Naive thymus-derived CD4-positive, alpha-beta T cell (primary cell): ENCODE measurements around the gene WRAP53. TPM values are rescaled to one million over a fixed set of nuclear protein-coding genes. Genes with fewer than 3 reads are reported as not detected.

Source experiments
- ATAC-seq: fragments of 150-1000 bp; cut with Tn5 transposase; 2 replicates; pipeline ENCODE4 v1.10.0; 2021; ENCODE audit warnings: mild to moderate bottlenecking, moderate library complexity
- CTCF ChIA-PET: fragments of 350-600 bp; sonication (Branson Sonifier 250); formaldehyde crosslinking; loops from one replicate; lab custom pipeline; 2021; ENCODE audit warnings: antibody characterized with exemption; lab: Charles Lee
- POLR2A ChIA-PET: fragments of 350-600 bp; sonication (Branson Sonifier 250); formaldehyde crosslinking; loops from one replicate; lab custom pipeline; 2021; ENCODE audit warnings: antibody characterized with exemption, inconsistent platforms; lab: Charles Lee
- DNase-seq, 9 donors: peaks; one replicate each; pipeline versions ENCODE4 v3.0.0 to v3.0.0-alpha.2; 2020 to 2022; ENCODE audit warnings: mixed read lengths in 1 of 9
- H3K27ac ChIP-seq: one replicate; pipeline ENCODE4 v1.7.0; 2013; ENCODE audit warnings: mild to moderate bottlenecking, low read depth, low read length, moderate library complexity
- H3K27me3 ChIP-seq, 2 donors: one replicate each; pipeline ENCODE4 v1.7.0; 2013; ENCODE audit warnings: low read length in 2 of 2, mild to moderate bottlenecking in 2 of 2, moderate library complexity in 2 of 2; ENCODE audit not compliant: control insufficient read depth in 2 of 2, insufficient read depth in 2 of 2
- H3K36me3 ChIP-seq, 3 experiments: 1 replicate in 2 of 3; 2 replicates in 1 of 3; pipeline ENCODE4 v1.7.0; 2013; ENCODE audit warnings: low read length in 3 of 3, mild to moderate bottlenecking in 3 of 3, moderate library complexity in 1 of 3; ENCODE audit not compliant: insufficient read depth in 3 of 3, control insufficient read depth in 2 of 3
- H3K4me1 ChIP-seq, 2 donors: one replicate each; pipeline ENCODE4 v1.7.0; 2013; ENCODE audit warnings: low read length in 2 of 2, mild to moderate bottlenecking in 2 of 2, moderate library complexity in 1 of 2; ENCODE audit not compliant: control insufficient read depth in 2 of 2, insufficient read depth in 2 of 2
- H3K4me3 ChIP-seq: 2 replicates; pipeline ENCODE4 v1.7.0; 2013; ENCODE audit warnings: mild to moderate bottlenecking, low read length
- H3K9me3 ChIP-seq, 3 experiments: 1 replicate in 2 of 3; 2 replicates in 1 of 3; pipeline ENCODE4 v1.7.0; 2013; ENCODE audit warnings: low read length in 3 of 3; ENCODE audit not compliant: control insufficient read depth in 2 of 3
- H3K27ac Mint-ChIP-seq, 9 donors: one replicate each; pipeline ENCODE4 v1.8.0; 2020 to 2022; ENCODE audit warnings: mixed read lengths in 9 of 9, mild to moderate bottlenecking in 8 of 9, moderate library complexity in 5 of 9, inconsistent platforms in 2 of 9
- H3K27me3 Mint-ChIP-seq, 5 donors: one replicate each; pipeline ENCODE4 v1.8.0; 2021 to 2022; ENCODE audit warnings: mixed read lengths in 5 of 5, mild to moderate bottlenecking in 1 of 5
- H3K36me3 Mint-ChIP-seq, 5 donors: one replicate each; pipeline ENCODE4 v1.8.0; 2020 to 2022; ENCODE audit warnings: mixed read lengths in 5 of 5, mild to moderate bottlenecking in 3 of 5, inconsistent platforms in 1 of 5
- H3K4me1 Mint-ChIP-seq, 7 donors: one replicate each; pipeline ENCODE4 v1.8.0; 2020 to 2022; ENCODE audit warnings: mixed read lengths in 7 of 7, mild to moderate bottlenecking in 3 of 7, inconsistent platforms in 1 of 7
- H3K4me3 Mint-ChIP-seq, 10 donors: one replicate each; pipeline ENCODE4 v1.8.0; 2020 to 2022; ENCODE audit warnings: mild to moderate bottlenecking in 10 of 10, mixed read lengths in 10 of 10, moderate library complexity in 6 of 10, inconsistent platforms in 2 of 10
- H3K9me3 Mint-ChIP-seq, 11 donors: one replicate each; pipeline ENCODE4 v1.8.0; 2020 to 2022; ENCODE audit warnings: mixed read lengths in 11 of 11, mild to moderate bottlenecking in 4 of 11, inconsistent platforms in 1 of 11, moderate library complexity in 1 of 11
- intact Hi-C, 2 donors: fragments of 100-400 bp; cut with micrococcal nuclease; formaldehyde crosslinking; loops; one replicate each; pipeline ENCODE4 v1.15.1; 2023
- polyA plus RNA-seq, 2 donors: library from polyadenylated mRNA; unstranded; fragments of 300-500 nt; fragmentation: Illumina TruSeq; gene quantifications; one replicate each; pipeline ENCODE4 v1.2.3, GENCODE V29; 2021
- total RNA-seq, 6 experiments: library from RNA in 5 of 6; stranded (reverse) in 5 of 6; gene quantifications; 1 replicate in 5 of 6; 2 replicates in 1 of 6; pipeline ENCODE4 v1.2.3 and lab custom pipeline; 2021 to 2026

The WRAP53 gene
- total and polyA plus RNA-seq, 7 experiments from 2014 or later, result 6.7 to 21.1 (median 9.6) TPM

- Mint-ChIP-seq H3K27ac (peak within 1 kb of the TSS; percentile 99 to 100 (median 100)), H3K36me3 (peaks cover 0 to 24% (median 6%) of the 10 kb centered on the region in 5 donors), H3K4me3 (peak within 1 kb of the TSS; percentile 95 to 99 (median 97)), H3K4me1 (peaks cover 30 to 53% (median 46%) of the 10 kb centered on the region in 7 donors), H3K27me3 (no peaks in the 10 kb centered on the region), H3K9me3 (peaks cover 0 to 9% (median 0%) of the 10 kb centered on the region in 11 donors)
- Histone ChIP-seq H3K4me3 (peak within 1 kb of the TSS; percentile 96), H3K9me3 (no peaks in the 10 kb centered on the region), H3K27ac (peak within 1 kb of the TSS; percentile 96), H3K36me3 (peaks cover 0 to 11% (median 0%) of the 10 kb centered on the region in 3 experiments), H3K27me3 (no peaks in the 10 kb centered on the region), H3K4me1 (peaks cover 28 to 31% of the 10 kb centered on the region in 2 donors)
- CTCF ChIA-PET, result interaction anchor here (0.6 to 3.4 kb wide), 30 partner anchors 8 to 467 kb away, joined by 3 to 25 read pairs (median 5); partner anchors contain the start of genes ATP1B2, EFNB3, FXR2 and MPDU1
- peak; percentile 63 to 93 (median 88) for DNase-seq
- POLR2A ChIA-PET, result interaction anchor here (0.5 to 6.5 kb wide), 64 partner anchors 13 to 1213 kb away, joined by 3 to 101 read pairs (median 5); partner anchors contain the start of genes ACADVL, ACAP1, ATP1B2 and C17orf100
- peak; percentile 66 for ATAC-seq
- intact Hi-C loops, result loop anchor here (1.0 to 10.0 kb wide), 21 partner anchors 36 to 1035 kb away; partner anchors contain the start of genes ATP1B2 (in 2 of the 2), CTC1 (in 2 of the 2), PFAS (in 2 of the 2) and PHF23 (in 2 of the 2)
Measured at GRCh38 chr17:7687072-7687907, 987 bp upstream of the WRAP53 start, which contains the start of gene TP53. Gene TP53, minus strand, starts transcription at chr17:7687490. Its CDS starts 10,896 bp downstream, at chr17:7676594.

GRCh38 chr17:7688808-7689316, 585 bp downstream of the WRAP53 start:
- DNase-seq, result no peak
- intact Hi-C loops, result loop anchor here (1.0 to 10.0 kb wide), 24 partner anchors 28 to 1037 kb away; partner anchors contain the start of genes CTC1 (in 2 of the 2), NAA38 (in 2 of the 2), PFAS (in 2 of the 2) and SAT2 (in 2 of the 2)

GRCh38 chr17:7695586-7695985, 7.3 kb downstream of the WRAP53 start:
- Mint-ChIP-seq H3K9me3 (peaks cover 0 to 4% (median 0%) of the 10 kb centered on the region in 11 donors), H3K27me3 (peaks cover 0 to 2% (median 0%) of the 10 kb centered on the region in 5 donors), H3K4me3 (no peak overlapping the region), H3K4me1 (peaks cover 0 to 6% (median 0%) of the 10 kb centered on the region in 7 donors), H3K36me3 (peaks cover 8 to 39% (median 36%) of the 10 kb centered on the region in 5 donors), H3K27ac (no peak overlapping the region)
- DNase-seq, result no peak
- Histone ChIP-seq H3K4me3 (no peak overlapping the region), H3K9me3 (no peaks in the 10 kb centered on the region), H3K36me3 (peaks cover 0 to 17% (median 0%) of the 10 kb centered on the region in 3 experiments), H3K27ac (no peak overlapping the region), H3K27me3 (no peaks in the 10 kb centered on the region), H3K4me1 (no peaks in the 10 kb centered on the region)
- no peak for ATAC-seq
- ChIA-PET POLR2A (no interaction called here), CTCF (no interaction called here)
- intact Hi-C loops, result no loop called here

More at GRCh38 chr17:7688808-7689316, 585 bp downstream of the WRAP53 start:
- no peaks in the 10 kb centered on the region for H3K9me3 ChIP-seq
- peaks cover 0 to 15% (median 0%) of the 10 kb centered on the region in 3 experiments for H3K36me3 ChIP-seq
- peak overlapping the region; percentile 15 to 100 (median 100) for H3K27ac Mint-ChIP-seq
- H3K36me3 Mint-ChIP-seq, result peaks cover 3 to 28% (median 14%) of the 10 kb centered on the region in 5 donors
- ChIA-PET POLR2A (interaction anchor here (0.7 to 6.5 kb wide), 12 partner anchors 15 to 285 kb away, joined by 3 to 101 read pairs (median 50); partner anchors contain the start of genes ATP1B2, FXR2, MPDU1 and POLR2A), CTCF (interaction anchor here (0.6 to 3.4 kb wide), 9 partner anchors 12 to 254 kb away, joined by 3 to 25 read pairs (median 8); partner anchors contain the start of genes SAT2 and SOX15)
- H3K4me1 Mint-ChIP-seq, result peaks cover 30 to 45% (median 37%) of the 10 kb centered on the region in 7 donors
- no peak for ATAC-seq
- H3K4me1 ChIP-seq, result peaks cover 27 to 28% of the 10 kb centered on the region in 2 donors
- peak overlapping the region; percentile 71 for H3K27ac ChIP-seq
- peaks cover 0 to 9% (median 0%) of the 10 kb centered on the region in 11 donors for H3K9me3 Mint-ChIP-seq
- H3K27me3 Mint-ChIP-seq, result no peaks in the 10 kb centered on the region
- H3K4me3 ChIP-seq, result peak overlapping the region; percentile 94
- no peaks in the 10 kb centered on the region for H3K27me3 ChIP-seq
- peak overlapping the region; percentile 95 to 99 (median 97) for H3K4me3 Mint-ChIP-seq

GRCh38 chr17:7697828-7698588, 9.7 kb downstream of the WRAP53 start:
- H3K4me1 Mint-ChIP-seq, result peaks cover 0 to 5% (median 0%) of the 10 kb centered on the region in 7 donors
- intact Hi-C loops, result no loop called here
- peaks cover 17 to 55% (median 40%) of the 10 kb centered on the region in 5 donors for H3K36me3 Mint-ChIP-seq
- Histone ChIP-seq H3K27me3 (peaks cover 0 to 3% of the 10 kb centered on the region in 2 donors), H3K36me3 (peaks cover 0 to 38% (median 0%) of the 10 kb centered on the region in 3 experiments), H3K4me3 (no peak overlapping the region), H3K27ac (no peak overlapping the region), H3K4me1 (no peaks in the 10 kb centered on the region), H3K9me3 (no peaks in the 10 kb centered on the region)
- H3K27me3 Mint-ChIP-seq, result peaks cover 0 to 22% (median 3%) of the 10 kb centered on the region in 5 donors
- DNase-seq, result no peak
- no peak for ATAC-seq
- POLR2A ChIA-PET, result no interaction called here
- CTCF ChIA-PET, result no interaction called here
- peaks cover 0 to 4% (median 0%) of the 10 kb centered on the region in 11 donors for H3K9me3 Mint-ChIP-seq
- H3K27ac Mint-ChIP-seq, result no peak overlapping the region
- no peak overlapping the region for H3K4me3 Mint-ChIP-seq

- Histone ChIP-seq H3K27me3 (peaks cover 0 to 13% of the 10 kb centered on the region in 2 donors), H3K9me3 (no peaks in the 10 kb centered on the region), H3K4me3 (no peak overlapping the region), H3K4me1 (peaks cover 0 to 7% of the 10 kb centered on the region in 2 donors), H3K27ac (no peak overlapping the region), H3K36me3 (peaks cover 0 to 31% (median 0%) of the 10 kb centered on the region in 3 experiments)
- POLR2A ChIA-PET, result no interaction called here
- H3K9me3 Mint-ChIP-seq, result peaks cover 0 to 4% (median 0%) of the 10 kb centered on the region in 11 donors
- peaks cover 14 to 51% (median 30%) of the 10 kb centered on the region in 5 donors for H3K36me3 Mint-ChIP-seq
- ATAC-seq (no peak), DNase-seq (no peak)
- H3K27me3 Mint-ChIP-seq, result peaks cover 10 to 40% (median 19%) of the 10 kb centered on the region in 5 donors
- no peak overlapping the region for H3K27ac Mint-ChIP-seq
- H3K4me1 Mint-ChIP-seq, result peaks cover 0 to 17% (median 13%) of the 10 kb centered on the region in 7 donors
- CTCF ChIA-PET, result interaction anchor here (1.1 kb wide), 1 partner anchor 13 kb away, joined by 5 read pairs; the partner anchor contains the start of gene TP53
- intact Hi-C loops, result no loop called here
- no peak overlapping the region for H3K4me3 Mint-ChIP-seq
Measured at GRCh38 chr17:7700510-7700909, 12.2 kb downstream of the WRAP53 start.
